SU-DHL-6 (cell line): ENCODE results near the gene HOXC5.

ENCODE experiments used
- EZH2phosphoT487 ChIP-seq: fragments of 200-600 bp; sonication (generic), shearing (Covaris generic); conservative IDR thresholded peaks from 2 replicates; pipeline ENCODE4 v1.6.1; 2018; ENCODE audit warnings: mild to moderate bottlenecking, antibody characterized with exemption, low read length, moderate library complexity, mixed read lengths
- TF ChIP-seq, protein P1 (sequence below): fragments of 200-600 bp; sonication (generic); IDR thresholded peaks from one replicate; pipeline ENCODE4 v1.5.1; 2017; ENCODE audit warnings: antibody characterized with exemption, mild to moderate bottlenecking, low read length, moderate library complexity; ENCODE audit not compliant: insufficient read depth, poor library complexity, severe bottlenecking

DNA sequence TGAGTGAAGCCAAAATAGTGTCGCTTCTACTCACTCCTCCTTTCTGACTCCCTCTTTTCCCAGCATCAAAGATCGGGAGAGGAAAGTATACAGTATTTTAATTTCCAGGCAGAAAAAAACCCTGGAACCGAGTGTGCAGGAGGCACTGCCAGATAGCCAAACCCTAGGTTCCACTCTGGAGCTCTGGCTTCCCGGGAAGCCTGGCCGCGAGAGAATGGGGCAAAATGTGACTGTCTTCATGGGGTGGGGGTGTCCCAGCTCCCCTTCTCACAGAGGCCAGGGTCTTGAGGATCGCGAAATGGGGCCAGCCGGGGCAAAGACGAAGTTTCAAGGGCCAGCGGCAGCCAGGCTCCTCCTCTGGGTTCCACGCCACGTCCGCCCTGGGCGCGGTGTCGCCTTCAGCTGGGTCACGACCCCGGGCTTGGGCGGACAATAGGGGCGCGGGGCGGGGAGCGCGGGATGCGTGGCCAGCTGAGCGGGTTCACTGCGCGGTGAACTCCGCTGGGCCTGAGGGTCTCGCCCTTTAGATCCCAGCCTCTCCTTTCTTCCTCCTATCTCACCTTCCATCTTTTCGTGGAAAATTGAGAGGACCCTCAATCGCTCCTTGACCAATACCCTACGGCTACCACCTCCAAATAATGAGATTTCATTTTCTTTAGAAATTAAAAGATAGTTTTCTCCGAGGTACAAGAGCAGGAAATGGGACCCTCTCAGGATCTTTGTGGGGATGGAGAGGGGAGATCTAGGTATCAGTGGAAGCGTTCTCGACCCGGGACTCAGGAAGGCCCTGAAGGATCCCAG is 27.5 kb downstream of the HOXC5 start:
- TF ChIP-seq, protein P1, sequence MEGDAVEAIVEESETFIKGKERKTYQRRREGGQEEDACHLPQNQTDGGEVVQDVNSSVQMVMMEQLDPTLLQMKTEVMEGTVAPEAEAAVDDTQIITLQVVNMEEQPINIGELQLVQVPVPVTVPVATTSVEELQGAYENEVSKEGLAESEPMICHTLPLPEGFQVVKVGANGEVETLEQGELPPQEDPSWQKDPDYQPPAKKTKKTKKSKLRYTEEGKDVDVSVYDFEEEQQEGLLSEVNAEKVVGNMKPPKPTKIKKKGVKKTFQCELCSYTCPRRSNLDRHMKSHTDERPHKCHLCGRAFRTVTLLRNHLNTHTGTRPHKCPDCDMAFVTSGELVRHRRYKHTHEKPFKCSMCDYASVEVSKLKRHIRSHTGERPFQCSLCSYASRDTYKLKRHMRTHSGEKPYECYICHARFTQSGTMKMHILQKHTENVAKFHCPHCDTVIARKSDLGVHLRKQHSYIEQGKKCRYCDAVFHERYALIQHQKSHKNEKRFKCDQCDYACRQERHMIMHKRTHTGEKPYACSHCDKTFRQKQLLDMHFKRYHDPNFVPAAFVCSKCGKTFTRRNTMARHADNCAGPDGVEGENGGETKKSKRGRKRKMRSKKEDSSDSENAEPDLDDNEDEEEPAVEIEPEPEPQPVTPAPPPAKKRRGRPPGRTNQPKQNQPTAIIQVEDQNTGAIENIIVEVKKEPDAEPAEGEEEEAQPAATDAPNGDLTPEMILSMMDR = no peak
- TF ChIP-seq EZH2phosphoT487 = no peak
